Measurements from ENCODE around the gene FBXW12.

The FBXW12 gene

DNA sequence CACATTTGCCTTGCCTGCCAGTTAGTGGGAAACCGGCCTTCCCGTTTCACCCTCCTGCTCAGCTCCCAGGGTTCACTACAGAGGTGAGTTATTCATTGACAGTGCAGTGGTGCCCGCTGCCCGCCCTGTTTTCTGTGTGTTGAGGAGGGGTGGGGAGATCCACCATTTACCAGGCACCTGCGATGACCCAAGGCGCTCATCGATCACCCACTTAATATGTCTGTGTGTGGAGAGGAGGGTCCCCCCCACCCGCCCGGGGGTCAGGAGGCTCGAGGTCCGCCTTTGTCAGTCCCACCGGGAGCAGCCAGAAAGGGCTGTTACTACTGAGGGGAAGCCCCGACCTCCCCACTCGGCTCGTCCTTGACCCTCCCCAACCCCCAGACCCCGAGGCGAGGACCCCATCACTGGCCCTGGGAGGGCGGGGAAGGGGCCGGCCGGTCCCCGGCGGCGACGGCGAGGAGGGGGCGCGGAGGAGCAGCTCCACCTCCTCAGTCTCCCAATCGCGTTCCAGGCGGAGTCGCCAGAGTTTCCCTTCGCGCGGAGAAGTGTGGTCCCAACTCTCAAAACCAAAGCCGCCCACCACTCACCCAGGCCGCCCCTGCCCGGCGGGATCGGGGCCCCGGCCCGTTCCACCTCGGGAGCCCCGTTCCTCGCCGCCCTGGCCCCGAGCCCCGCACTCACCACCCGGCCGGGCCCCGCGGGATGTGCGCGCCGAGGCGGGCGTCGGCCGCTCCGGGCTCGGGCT, 56.7 kb downstream of the FBXW12 start:
- no peaks in the 10 kb centered on the region for H3K27me3 ChIP-seq (replicated peaks; ENCODE audit: control insufficient read depth, insufficient read depth, low read length, poor library complexity, severe bottlenecking)
- H3K36me3 ChIP-seq (ENCODE audit: control insufficient read depth, insufficient read depth, low read length) = no peaks in the 10 kb centered on the region
- H3K9me3 ChIP-seq (ENCODE audit: control insufficient read depth, low read length) = no peaks in the 10 kb centered on the region
- H3K4me1 ChIP-seq (ENCODE audit: control insufficient read depth, insufficient read depth, low read length, poor library complexity, severe bottlenecking) = peaks cover 9% of the 10 kb centered on the region
- no peak overlapping the region for H3K27ac ChIP-seq (ENCODE audit: insufficient read depth, low read length, poor library complexity, severe bottlenecking)
- DNase-seq = no peak
- H3K4me3 ChIP-seq (ENCODE audit: insufficient read depth, low read depth, low read length, poor library complexity, severe bottlenecking) = peak overlapping the region; percentile 62

DNA sequence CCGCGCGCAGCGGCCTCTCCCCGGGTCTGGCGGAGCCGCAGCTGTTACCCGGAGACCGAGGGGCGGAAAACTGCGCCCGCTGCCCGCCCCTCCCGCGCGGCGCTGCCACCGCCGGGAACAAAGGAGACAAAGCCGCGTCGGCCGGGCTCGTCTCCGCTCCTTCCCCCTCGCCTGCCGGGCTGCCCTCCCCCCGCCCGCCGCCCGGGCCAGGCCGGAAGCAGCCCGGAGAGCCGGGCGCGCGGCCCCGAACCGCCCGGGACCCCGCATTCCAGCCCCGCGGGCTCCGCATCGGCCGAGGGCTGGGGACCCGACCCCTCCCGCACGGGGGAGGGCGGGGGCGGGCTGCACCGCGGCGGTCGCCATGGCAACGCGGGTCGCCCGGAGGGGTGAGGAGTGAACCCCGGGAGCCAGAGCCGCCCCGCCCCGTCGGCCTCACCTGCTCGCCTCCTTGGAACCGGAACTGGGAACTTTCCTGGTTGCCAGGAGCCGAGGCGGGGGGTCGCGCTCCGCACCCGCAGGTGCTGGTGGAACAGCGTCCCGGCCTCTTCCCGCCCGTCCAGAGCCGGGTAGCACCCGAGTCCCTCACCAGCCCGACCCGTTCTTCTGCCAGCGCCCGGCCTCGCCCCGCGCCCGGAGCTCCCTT, 57.4 kb downstream of the FBXW12 start:
- DNase-seq = peak; percentile 61 to 68 (median 62)
- Histone ChIP-seq H3K36me3 (ENCODE audit: control insufficient read depth, insufficient read depth, low read length) (no peaks in the 10 kb centered on the region), H3K27me3 (replicated peaks; ENCODE audit: control insufficient read depth, insufficient read depth, low read length, poor library complexity, severe bottlenecking) (no peaks in the 10 kb centered on the region), H3K4me3 (ENCODE audit: insufficient read depth, low read depth, low read length, poor library complexity, severe bottlenecking) (peak overlapping the region; percentile 62), H3K27ac (ENCODE audit: insufficient read depth, low read length, poor library complexity, severe bottlenecking) (no peak overlapping the region), H3K4me1 (ENCODE audit: control insufficient read depth, insufficient read depth, low read length, poor library complexity, severe bottlenecking) (peaks cover 9% of the 10 kb centered on the region), H3K9me3 (ENCODE audit: control insufficient read depth, low read length) (no peaks in the 10 kb centered on the region)

DNA sequence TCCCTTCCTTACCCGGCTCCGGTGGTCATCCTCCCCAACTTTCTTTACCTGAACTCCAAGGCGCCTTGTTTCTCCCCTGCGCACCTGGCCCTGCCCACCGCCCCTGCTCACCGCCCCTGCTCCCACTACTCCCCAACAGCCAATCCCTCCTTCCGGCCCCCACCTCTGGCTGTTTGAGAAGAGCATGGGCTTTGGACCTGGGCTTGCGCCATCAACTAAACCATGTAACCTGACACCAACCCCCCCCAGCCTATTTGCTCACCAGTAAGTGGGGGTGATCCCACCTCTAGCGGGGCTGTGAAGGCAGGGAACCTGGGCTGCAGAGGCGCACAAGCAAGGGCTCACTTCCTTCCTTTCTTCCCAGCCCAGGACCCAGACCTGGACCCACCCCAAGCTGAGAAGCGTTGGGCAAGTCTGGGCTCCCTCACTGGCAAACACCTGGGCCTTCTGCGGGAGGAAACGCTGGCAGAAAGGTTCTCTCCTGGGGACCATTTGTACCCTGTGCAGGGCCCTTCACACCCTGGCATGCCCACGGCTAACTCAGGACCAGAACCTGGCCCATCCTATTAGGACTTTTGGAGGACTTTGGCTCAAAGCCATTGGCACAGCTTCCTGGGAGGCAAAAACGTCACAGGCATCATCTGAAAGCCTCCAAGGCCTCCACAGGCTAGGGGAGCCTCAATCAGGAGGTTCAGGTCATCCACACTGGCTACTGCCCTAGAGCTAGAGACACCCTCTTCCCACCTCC, 58.1 kb downstream of the FBXW12 start, which contains the start of gene PLXNB1:
Gene PLXNB1 (minus strand): TSS at position 127 of the 748 bp plus-strand sequence. CDS start 5,475 bp downstream, outside the sequence.
- H3K36me3 ChIP-seq (ENCODE audit: control insufficient read depth, insufficient read depth, low read length) = no peaks in the 10 kb centered on the region
- H3K27ac ChIP-seq (ENCODE audit: insufficient read depth, low read length, poor library complexity, severe bottlenecking) = no peak within 1 kb of the TSS
- H3K4me3 ChIP-seq (ENCODE audit: insufficient read depth, low read depth, low read length, poor library complexity, severe bottlenecking) = peak within 1 kb of the TSS; percentile 62
- H3K9me3 ChIP-seq (ENCODE audit: control insufficient read depth, low read length) = no peaks in the 10 kb centered on the region
- peaks cover 9% of the 10 kb centered on the region for H3K4me1 ChIP-seq (ENCODE audit: control insufficient read depth, insufficient read depth, low read length, poor library complexity, severe bottlenecking)
- DNase-seq = no peak
- H3K27me3 ChIP-seq (replicated peaks; ENCODE audit: control insufficient read depth, insufficient read depth, low read length, poor library complexity, severe bottlenecking) = no peaks in the 10 kb centered on the region

DNA sequence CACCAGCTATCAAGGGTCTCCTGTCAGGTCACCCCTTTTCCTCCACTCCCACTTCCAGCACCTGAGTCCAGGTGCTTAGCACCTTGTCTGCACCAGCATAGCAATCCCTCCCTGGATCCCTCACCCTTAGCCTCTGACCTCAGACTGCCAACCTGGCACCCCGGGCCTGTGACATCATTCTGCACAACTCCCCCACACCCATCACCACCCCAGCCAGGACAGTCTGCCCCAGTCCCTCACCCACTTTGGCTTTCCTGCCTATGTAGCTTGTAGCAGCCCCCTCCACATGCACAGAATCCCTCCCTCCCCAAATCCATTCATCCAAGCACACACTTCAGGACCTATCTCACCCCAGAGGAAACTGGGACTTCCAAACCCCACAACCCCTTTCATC, 58.7 kb downstream of the FBXW12 start:
- H3K27ac ChIP-seq (ENCODE audit: insufficient read depth, low read length, poor library complexity, severe bottlenecking) = no peak overlapping the region
- no peak for DNase-seq
- no peaks in the 10 kb centered on the region for H3K9me3 ChIP-seq (ENCODE audit: control insufficient read depth, low read length)
- no peak overlapping the region for H3K4me3 ChIP-seq (ENCODE audit: insufficient read depth, low read depth, low read length, poor library complexity, severe bottlenecking)
- peaks cover 9% of the 10 kb centered on the region for H3K4me1 ChIP-seq (ENCODE audit: control insufficient read depth, insufficient read depth, low read length, poor library complexity, severe bottlenecking)
- no peaks in the 10 kb centered on the region for H3K27me3 ChIP-seq (replicated peaks; ENCODE audit: control insufficient read depth, insufficient read depth, low read length, poor library complexity, severe bottlenecking)
- H3K36me3 ChIP-seq (ENCODE audit: control insufficient read depth, insufficient read depth, low read length) = no peaks in the 10 kb centered on the region

DNA sequence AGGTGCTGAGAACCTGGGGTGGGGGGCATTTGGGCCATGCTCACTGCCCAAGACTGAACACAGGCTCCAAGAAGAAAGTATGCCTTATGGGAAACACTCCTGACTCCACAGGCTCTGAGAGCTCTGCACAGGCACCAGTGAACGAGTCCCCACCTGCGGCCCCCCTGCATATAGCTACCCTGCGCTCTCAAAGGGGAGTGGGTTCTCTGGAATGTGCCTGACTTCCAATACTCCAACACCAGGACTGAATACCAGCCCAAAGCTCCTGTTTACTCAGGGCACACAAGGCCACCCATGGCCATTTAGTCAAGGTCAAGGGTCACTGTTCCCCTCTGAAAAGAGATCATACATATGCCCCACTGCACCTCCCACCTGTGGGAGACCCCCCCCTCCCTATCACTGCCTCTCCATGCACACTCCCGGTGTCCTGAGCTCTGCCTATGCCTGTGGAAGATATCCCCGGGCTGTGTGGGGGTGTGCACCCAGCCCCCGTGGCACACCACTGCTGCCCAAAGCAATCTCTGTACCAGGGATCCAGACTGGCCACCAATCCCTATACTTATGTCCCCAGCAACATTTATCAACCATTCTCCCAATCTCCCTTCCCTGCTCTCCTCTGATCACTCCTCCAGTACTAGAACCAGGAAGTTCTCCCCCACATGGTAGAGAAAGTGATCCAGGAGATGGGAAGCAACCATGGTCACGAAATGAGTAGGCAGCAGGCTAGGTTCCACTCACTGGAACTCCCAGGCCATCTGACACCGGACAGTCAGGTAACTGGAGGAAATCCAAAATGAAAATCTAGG, 59.4 kb downstream of the FBXW12 start:
- Histone ChIP-seq H3K27ac (ENCODE audit: insufficient read depth, low read length, poor library complexity, severe bottlenecking) (no peak overlapping the region), H3K4me3 (ENCODE audit: insufficient read depth, low read depth, low read length, poor library complexity, severe bottlenecking) (no peak overlapping the region), H3K9me3 (ENCODE audit: control insufficient read depth, low read length) (no peaks in the 10 kb centered on the region), H3K4me1 (ENCODE audit: control insufficient read depth, insufficient read depth, low read length, poor library complexity, severe bottlenecking) (peaks cover 9% of the 10 kb centered on the region), H3K27me3 (replicated peaks; ENCODE audit: control insufficient read depth, insufficient read depth, low read length, poor library complexity, severe bottlenecking) (no peaks in the 10 kb centered on the region), H3K36me3 (ENCODE audit: control insufficient read depth, insufficient read depth, low read length) (no peaks in the 10 kb centered on the region)
- no peak for DNase-seq

DNA sequence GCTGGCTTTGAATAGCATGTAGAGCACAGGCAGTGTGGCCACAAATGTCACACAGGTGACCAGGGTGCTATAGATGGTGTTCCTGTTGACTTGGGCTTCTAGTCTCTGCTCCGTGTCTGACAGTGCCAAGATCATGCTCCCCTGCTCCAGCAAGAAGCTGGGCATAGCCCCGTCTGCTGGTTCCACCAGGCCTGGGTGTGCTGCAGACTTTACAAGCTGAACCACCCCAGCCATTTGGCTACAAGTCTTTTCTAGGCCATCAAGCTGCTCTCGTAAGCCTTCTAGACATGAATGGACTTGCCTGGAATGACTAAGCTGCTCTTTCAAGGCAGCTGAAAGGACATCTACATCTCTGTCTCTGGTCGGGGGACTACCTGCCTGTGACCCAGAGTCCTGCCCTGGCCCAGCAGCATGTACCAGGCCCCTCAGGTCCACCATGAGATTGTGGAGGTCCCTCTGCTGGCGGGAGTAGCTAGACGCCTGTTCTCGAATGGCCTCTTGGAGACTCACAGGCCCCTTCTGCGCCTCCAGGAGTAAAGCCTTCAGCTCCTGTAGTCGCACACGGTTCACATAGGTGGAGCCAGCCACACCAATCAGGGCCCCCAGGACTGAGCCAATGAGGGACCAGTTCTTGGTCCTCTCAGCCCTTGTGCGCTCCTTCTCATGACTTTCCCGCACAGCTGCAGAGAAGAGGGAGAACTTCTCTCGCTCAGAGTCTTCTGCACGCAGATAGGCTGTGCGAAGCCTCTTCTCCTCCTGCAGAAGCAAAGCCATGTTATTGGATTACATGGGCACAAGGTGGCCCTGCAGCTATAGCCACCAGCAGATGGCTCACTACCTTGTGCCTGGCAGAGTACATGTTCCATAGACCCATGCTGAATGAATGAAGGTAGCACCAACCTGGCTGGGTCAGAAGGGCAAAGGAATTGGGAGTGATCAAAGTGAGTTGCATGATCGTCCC, 60.7 kb downstream of the FBXW12 start:
- H3K4me1 ChIP-seq (ENCODE audit: control insufficient read depth, insufficient read depth, low read length, poor library complexity, severe bottlenecking) = peaks cover 9% of the 10 kb centered on the region
- H3K27ac ChIP-seq (ENCODE audit: insufficient read depth, low read length, poor library complexity, severe bottlenecking) = no peak overlapping the region
- no peak overlapping the region for H3K4me3 ChIP-seq (ENCODE audit: insufficient read depth, low read depth, low read length, poor library complexity, severe bottlenecking)
- no peaks in the 10 kb centered on the region for H3K36me3 ChIP-seq (ENCODE audit: control insufficient read depth, insufficient read depth, low read length)
- H3K27me3 ChIP-seq (replicated peaks; ENCODE audit: control insufficient read depth, insufficient read depth, low read length, poor library complexity, severe bottlenecking) = no peaks in the 10 kb centered on the region
- no peak for DNase-seq
- H3K9me3 ChIP-seq (ENCODE audit: control insufficient read depth, low read length) = no peaks in the 10 kb centered on the region

DNA sequence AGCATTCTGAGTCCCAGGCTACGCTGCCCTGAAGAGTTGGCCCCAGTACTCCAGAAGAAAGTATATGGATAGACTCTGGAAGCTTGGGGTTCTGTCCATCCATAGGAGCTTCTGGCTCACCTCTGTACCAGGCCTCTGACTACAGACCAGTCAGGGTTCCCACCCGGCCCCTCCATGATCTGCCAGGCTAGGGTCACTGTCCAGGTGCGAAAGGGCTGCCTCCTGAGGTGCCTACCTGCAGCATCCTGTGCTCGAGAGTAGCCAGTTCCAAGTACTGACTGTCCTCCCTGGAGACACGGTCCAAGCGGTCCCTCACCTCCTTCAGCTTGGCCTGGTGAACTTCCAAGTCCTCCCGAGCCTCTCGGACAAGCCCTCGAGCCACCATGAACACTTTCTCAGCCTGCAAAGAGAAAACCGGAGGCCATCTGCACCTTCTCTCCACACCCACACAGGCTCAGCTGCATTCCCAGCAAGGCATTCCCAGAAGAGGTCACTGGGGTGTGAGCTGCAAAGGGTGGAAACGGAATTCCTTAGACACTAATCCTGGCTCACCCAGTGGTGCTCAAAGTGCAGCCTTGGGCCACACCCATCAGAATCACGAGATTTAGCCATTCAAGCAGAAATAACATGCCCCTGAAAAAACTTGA, 61.6 kb downstream of the FBXW12 start:
- Histone ChIP-seq H3K36me3 (ENCODE audit: control insufficient read depth, insufficient read depth, low read length) (no peaks in the 10 kb centered on the region), H3K4me1 (ENCODE audit: control insufficient read depth, insufficient read depth, low read length, poor library complexity, severe bottlenecking) (peaks cover 5% of the 10 kb centered on the region), H3K9me3 (ENCODE audit: control insufficient read depth, low read length) (no peaks in the 10 kb centered on the region), H3K27me3 (replicated peaks; ENCODE audit: control insufficient read depth, insufficient read depth, low read length, poor library complexity, severe bottlenecking) (no peaks in the 10 kb centered on the region), H3K27ac (ENCODE audit: insufficient read depth, low read length, poor library complexity, severe bottlenecking) (no peak overlapping the region), H3K4me3 (ENCODE audit: insufficient read depth, low read depth, low read length, poor library complexity, severe bottlenecking) (no peak overlapping the region)
- DNase-seq = no peak

DNA sequence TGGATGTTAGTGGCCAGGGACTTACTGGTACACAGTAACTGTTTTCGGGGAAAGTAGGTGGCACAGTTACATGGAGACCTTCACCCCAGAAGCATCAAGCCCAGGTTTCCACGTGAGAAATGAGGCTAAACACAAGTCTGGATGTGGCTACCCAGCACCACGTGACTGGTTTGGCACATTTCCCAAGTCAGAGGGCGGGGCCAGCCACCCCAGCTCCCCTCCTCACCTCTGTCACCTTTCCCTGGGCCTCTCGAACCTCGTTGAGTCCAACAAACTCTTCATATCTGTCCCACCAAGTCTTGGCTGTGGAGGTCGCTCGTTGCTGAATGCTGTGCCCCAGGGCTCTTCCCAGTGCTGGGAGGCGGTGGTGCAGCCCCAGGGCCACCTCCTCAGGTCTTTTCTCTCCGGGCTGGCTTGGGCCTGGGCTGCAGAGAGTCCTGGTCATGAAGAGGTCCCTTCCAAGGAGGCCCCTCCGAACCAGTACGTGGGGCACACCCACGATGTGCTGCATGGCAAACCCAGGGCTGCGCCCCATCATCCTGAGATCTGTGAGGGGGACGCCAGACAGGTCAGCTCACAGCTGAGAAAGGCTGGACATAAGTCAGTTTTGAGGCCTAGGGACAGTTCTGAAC, 62.7 kb downstream of the FBXW12 start:
- peak in 1 of 3 donors; percentile 8 for DNase-seq
- Histone ChIP-seq H3K4me1 (ENCODE audit: control insufficient read depth, insufficient read depth, low read length, poor library complexity, severe bottlenecking) (peaks cover 5% of the 10 kb centered on the region), H3K36me3 (ENCODE audit: control insufficient read depth, insufficient read depth, low read length) (no peaks in the 10 kb centered on the region), H3K27me3 (replicated peaks; ENCODE audit: control insufficient read depth, insufficient read depth, low read length, poor library complexity, severe bottlenecking) (no peaks in the 10 kb centered on the region), H3K9me3 (ENCODE audit: control insufficient read depth, low read length) (no peaks in the 10 kb centered on the region), H3K4me3 (ENCODE audit: insufficient read depth, low read depth, low read length, poor library complexity, severe bottlenecking) (no peak overlapping the region), H3K27ac (ENCODE audit: insufficient read depth, low read length, poor library complexity, severe bottlenecking) (no peak overlapping the region)
